ENCODE measurements around the gene CPSF3. TPM values are rescaled to one million over a fixed set of nuclear protein-coding genes. Genes with fewer than 3 reads are reported as not detected.

CPSF3 gene
- polyA plus RNA-seq, 1 experiment: 48.6 TPM

- H3K27me3 ChIP-seq (ENCODE audit: control insufficient read depth, insufficient read depth, low read length): no peaks in the 10 kb centered on the region
- H3K9me3 ChIP-seq (ENCODE audit: control insufficient read depth, insufficient read depth, low read length): no peaks in the 10 kb centered on the region
- CTCF ChIA-PET: interaction anchor here (1.1 kb wide), 1 partner anchor 252 kb away, joined by 4 read pairs; no protein-coding TSS in a partner anchor
- H3K27ac ChIP-seq (ENCODE audit: low read depth, low read length): no peak overlapping the region
- no peak for DNase-seq (ENCODE audit: low read depth, low spot score)
- TF ChIP-seq CTCF (IDR thresholded peaks at IDR 0.05; ENCODE audit: low read depth, low read length): no peak
- POLR2A ChIA-PET: interaction anchor here (0.6 to 0.7 kb wide), 2 partner anchors 36 to 62 kb away, joined by 3 to 9 read pairs; no protein-coding TSS in a partner anchor
- no peak overlapping the region for H3K4me3 ChIP-seq (ENCODE audit: low read depth, low read length)
These were observed 95.3 kb downstream of the CPSF3 start for GRCh38 chr2:9518780-9519179.

- no peak for DNase-seq (ENCODE audit: low read depth, low spot score)
- CTCF ChIA-PET: no interaction called here
These were observed 95.8 kb downstream of the CPSF3 start for GRCh38 chr2:9519250-9519649.

More at GRCh38 chr2:9519250-9519649, 95.8 kb downstream of the CPSF3 start:
- Histone ChIP-seq H3K27me3 (ENCODE audit: control insufficient read depth, insufficient read depth, low read length) (no peaks in the 10 kb centered on the region), H3K27ac (ENCODE audit: low read depth, low read length) (no peak overlapping the region), H3K4me3 (ENCODE audit: low read depth, low read length) (no peak overlapping the region), H3K9me3 (ENCODE audit: control insufficient read depth, insufficient read depth, low read length) (no peaks in the 10 kb centered on the region)
- no peak for TF ChIP-seq CTCF (IDR thresholded peaks at IDR 0.05; ENCODE audit: low read depth, low read length)
- POLR2A ChIA-PET: no interaction called here

Other genes with a start within 250 kb of the CPSF3 start
- 24.6 and 30.0 TPM in 2 replicates for gene ASAP2, start 216.8 kb upstream of the CPSF3 start, polyA plus RNA-seq (2011; rRNA removed)
- 167 and 212 TPM in 2 replicates for gene ITGB1BP1, start 126 bp upstream of the CPSF3 start, polyA plus RNA-seq (2011; rRNA removed)
- gene IAH1, start 50.9 kb downstream of the CPSF3 start, polyA plus RNA-seq (2011; rRNA removed): 121 and 127 TPM in 2 replicates
- gene ADAM17, start 132.2 kb downstream of the CPSF3 start, polyA plus RNA-seq (2011; rRNA removed): 12.6 and 14.0 TPM in 2 replicates
- gene YWHAQ, start 207.3 kb downstream of the CPSF3 start, polyA plus RNA-seq (2011; rRNA removed): 509 and 624 TPM in 2 replicates